ENCODE results near the gene RIMBP2. TPM values are rescaled to one million over a fixed set of nuclear protein-coding genes. Genes with fewer than 3 reads are reported as not detected.
A peak's percentile ranks its signal among the peaks of the same experiment; 100 is the strongest.

The RIMBP2 gene
- total and polyA plus RNA-seq, 3 experiments from 2014 or later: not detected

DNA sequence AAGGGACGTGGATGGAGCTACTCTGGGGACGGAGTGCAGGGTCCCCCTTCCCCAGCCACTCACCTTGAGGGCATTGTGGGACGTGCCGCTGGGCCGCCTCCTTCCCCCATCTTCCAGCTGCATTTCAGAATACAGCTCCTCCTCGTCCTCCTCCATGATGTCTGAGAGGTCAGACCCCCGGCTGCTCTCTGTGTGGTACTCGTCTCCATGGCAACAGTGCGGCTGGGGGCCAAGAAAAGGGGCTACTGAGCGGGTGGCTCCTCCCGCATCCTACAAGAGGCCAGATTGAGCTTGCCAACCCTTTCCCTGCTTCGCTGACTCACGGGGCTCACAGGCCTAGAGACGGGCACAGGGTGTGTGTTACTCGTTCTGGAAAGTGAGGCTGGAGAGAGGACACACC lies 288.0 kb downstream of the RIMBP2 start:
- H3K27me3 Mint-ChIP-seq: peaks cover 0 to 2% of the 10 kb centered on the region in 2 donors
- peaks cover 0 to 3% (median 0%) of the 10 kb centered on the region in 5 donors for H3K9me3 Mint-ChIP-seq
- H3K36me3 ChIP-seq (ENCODE audit: insufficient read depth, low read length): no peaks in the 10 kb centered on the region
- no peak overlapping the region for H3K4me3 Mint-ChIP-seq
- ChIA-PET CTCF (no interaction called here), POLR2A (no interaction called here)
- H3K36me3 Mint-ChIP-seq: no peaks in the 10 kb centered on the region
- no peak overlapping the region for H3K4me3 ChIP-seq (ENCODE audit: low read length)
- no peak overlapping the region for H3K27ac Mint-ChIP-seq
- H3K27me3 ChIP-seq (ENCODE audit: insufficient read depth, low read length, poor library complexity, severe bottlenecking): no peaks in the 10 kb centered on the region
- H3K9me3 ChIP-seq (ENCODE audit: low read length): no peaks in the 10 kb centered on the region
- no peak for DNase-seq
- no peak overlapping the region for H3K27ac ChIP-seq (ENCODE audit: low read depth, low read length)
- no peaks in the 10 kb centered on the region for H3K4me1 ChIP-seq (ENCODE audit: insufficient read depth, low read length)
- no peaks in the 10 kb centered on the region for H3K4me1 Mint-ChIP-seq

DNA sequence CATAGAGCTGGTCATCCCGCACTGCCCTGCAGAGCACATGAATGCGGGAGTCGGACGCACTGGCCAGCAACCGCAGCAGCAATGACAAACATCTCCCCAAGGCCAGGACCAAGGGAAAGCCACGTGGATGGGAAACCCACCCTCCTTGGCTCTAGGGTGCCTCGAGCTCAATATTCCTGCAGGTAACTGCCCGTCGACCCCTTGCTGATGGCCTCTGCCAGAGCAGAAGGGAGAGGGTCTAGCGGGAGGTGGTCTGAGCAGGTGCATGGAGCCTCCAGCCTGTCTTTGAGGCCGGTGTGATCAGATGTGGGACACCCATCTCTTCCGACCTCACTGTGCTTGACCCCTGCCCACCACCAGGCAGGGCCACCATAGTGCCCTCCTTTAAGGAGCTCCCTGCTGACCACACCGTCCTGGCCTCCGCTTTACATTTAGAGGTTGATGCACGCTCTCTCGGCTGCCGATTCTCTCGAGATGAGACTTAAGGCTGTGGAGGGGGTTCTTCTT lies 288.7 kb downstream of the RIMBP2 start:
- Histone ChIP-seq H3K36me3 (ENCODE audit: insufficient read depth, low read length) (no peaks in the 10 kb centered on the region), H3K9me3 (ENCODE audit: low read length) (no peaks in the 10 kb centered on the region), H3K27me3 (ENCODE audit: insufficient read depth, low read length, poor library complexity, severe bottlenecking) (no peaks in the 10 kb centered on the region), H3K27ac (ENCODE audit: low read depth, low read length) (no peak overlapping the region), H3K4me1 (ENCODE audit: insufficient read depth, low read length) (no peaks in the 10 kb centered on the region), H3K4me3 (ENCODE audit: low read length) (no peak overlapping the region)
- no peak for DNase-seq
- Mint-ChIP-seq H3K36me3 (no peaks in the 10 kb centered on the region), H3K27me3 (peaks cover 0 to 2% of the 10 kb centered on the region in 2 donors), H3K9me3 (peaks cover 0 to 2% (median 1%) of the 10 kb centered on the region in 5 donors), H3K4me3 (no peak overlapping the region), H3K27ac (no peak overlapping the region), H3K4me1 (no peaks in the 10 kb centered on the region)
- ChIA-PET POLR2A (no interaction called here), CTCF (no interaction called here)

DNA sequence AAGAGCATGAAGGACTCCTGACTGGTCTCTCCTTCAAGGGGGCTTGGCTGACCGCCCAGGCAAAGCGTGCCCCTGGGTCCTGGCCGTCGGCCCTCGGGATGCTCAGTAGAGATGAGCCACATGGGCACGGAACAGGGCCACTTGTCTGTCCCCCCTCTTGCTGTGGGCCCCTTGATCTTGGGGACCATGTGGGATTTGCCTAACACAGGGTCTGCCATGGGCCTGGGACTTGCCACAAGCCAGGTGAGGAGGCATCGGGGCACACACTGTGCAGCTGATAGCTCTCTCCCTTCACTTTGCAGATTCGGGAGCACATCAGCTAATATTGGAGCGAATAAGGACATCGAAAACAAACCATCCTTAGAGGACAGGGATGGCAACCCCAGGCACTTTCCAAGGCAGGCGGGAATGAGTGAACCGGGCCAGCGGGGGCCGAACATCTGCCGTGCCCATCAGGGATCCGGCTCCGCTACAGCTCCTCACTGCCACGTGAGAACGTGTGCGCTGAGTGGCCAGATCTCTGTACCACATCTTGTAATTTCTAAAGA lies 290.3 kb downstream of the RIMBP2 start:
- no peaks in the 10 kb centered on the region for H3K27me3 ChIP-seq (ENCODE audit: insufficient read depth, low read length, poor library complexity, severe bottlenecking)
- H3K36me3 ChIP-seq (ENCODE audit: insufficient read depth, low read length): no peaks in the 10 kb centered on the region
- no peaks in the 10 kb centered on the region for H3K9me3 ChIP-seq (ENCODE audit: low read length)
- Mint-ChIP-seq H3K9me3 (peaks cover 0 to 2% (median 0%) of the 10 kb centered on the region in 5 donors), H3K4me1 (no peaks in the 10 kb centered on the region), H3K27ac (no peak overlapping the region), H3K27me3 (peaks cover 0 to 2% of the 10 kb centered on the region in 2 donors), H3K36me3 (no peaks in the 10 kb centered on the region), H3K4me3 (no peak overlapping the region)
- POLR2A ChIA-PET: no interaction called here
- CTCF ChIA-PET: no interaction called here
- DNase-seq: no peak
- H3K4me1 ChIP-seq (ENCODE audit: insufficient read depth, low read length): no peaks in the 10 kb centered on the region
- H3K4me3 ChIP-seq (ENCODE audit: low read length): no peak overlapping the region
- H3K27ac ChIP-seq (ENCODE audit: low read depth, low read length): no peak overlapping the region

DNA sequence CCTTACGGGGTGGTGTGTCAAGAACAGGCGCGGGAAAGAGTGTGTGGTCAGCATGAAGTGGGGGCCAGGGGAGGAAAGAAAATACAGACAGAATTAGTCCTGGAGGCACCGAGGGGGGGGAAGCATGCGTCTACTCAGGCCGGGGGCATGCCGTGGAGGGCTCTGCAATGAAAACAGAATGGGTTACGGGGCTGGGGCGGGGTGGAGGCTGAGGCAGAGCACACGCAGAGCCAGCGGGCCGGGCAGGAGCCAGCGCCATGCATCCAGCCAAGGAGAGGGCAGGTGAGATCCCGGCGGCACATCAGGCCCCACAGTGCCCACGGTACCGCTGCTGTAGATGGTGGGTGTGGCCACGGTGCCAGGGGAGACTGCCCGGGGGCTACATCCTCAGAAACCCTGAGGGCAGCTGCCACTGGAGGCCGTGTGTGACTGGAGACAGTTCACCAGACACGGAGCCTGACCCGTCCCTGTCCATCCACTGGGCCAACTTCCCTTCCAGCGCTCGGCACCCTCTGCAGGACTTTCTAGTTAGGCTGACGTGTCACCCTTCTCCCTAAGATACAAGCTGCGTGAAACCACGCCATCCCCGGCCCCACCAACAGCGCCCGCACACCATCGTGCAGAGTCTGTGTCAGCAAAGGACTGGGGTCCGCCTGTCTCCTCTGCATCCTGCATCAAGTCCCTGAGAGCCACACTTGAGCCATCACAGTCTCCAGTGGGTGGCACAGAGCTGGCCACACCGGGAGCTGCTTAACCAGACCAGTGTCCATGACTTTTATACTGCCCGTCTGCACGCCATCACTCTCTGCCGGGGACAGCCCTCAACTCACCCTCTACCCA lies 291.0 kb downstream of the RIMBP2 start:
- peaks cover 0 to 2% of the 10 kb centered on the region in 2 donors for H3K27me3 Mint-ChIP-seq
- no peaks in the 10 kb centered on the region for H3K4me1 Mint-ChIP-seq
- CTCF ChIA-PET: no interaction called here
- no peaks in the 10 kb centered on the region for H3K27me3 ChIP-seq (ENCODE audit: insufficient read depth, low read length, poor library complexity, severe bottlenecking)
- H3K36me3 Mint-ChIP-seq: no peaks in the 10 kb centered on the region
- H3K4me3 ChIP-seq (ENCODE audit: low read length): no peak overlapping the region
- H3K27ac ChIP-seq (ENCODE audit: low read depth, low read length): no peak overlapping the region
- H3K27ac Mint-ChIP-seq: no peak overlapping the region
- POLR2A ChIA-PET: no interaction called here
- no peak for DNase-seq
- H3K4me3 Mint-ChIP-seq: no peak overlapping the region
- H3K9me3 Mint-ChIP-seq: peaks cover 0 to 2% (median 0%) of the 10 kb centered on the region in 5 donors
- H3K9me3 ChIP-seq (ENCODE audit: low read length): no peaks in the 10 kb centered on the region
- H3K36me3 ChIP-seq (ENCODE audit: insufficient read depth, low read length): no peaks in the 10 kb centered on the region
- H3K4me1 ChIP-seq (ENCODE audit: insufficient read depth, low read length): no peaks in the 10 kb centered on the region

DNA sequence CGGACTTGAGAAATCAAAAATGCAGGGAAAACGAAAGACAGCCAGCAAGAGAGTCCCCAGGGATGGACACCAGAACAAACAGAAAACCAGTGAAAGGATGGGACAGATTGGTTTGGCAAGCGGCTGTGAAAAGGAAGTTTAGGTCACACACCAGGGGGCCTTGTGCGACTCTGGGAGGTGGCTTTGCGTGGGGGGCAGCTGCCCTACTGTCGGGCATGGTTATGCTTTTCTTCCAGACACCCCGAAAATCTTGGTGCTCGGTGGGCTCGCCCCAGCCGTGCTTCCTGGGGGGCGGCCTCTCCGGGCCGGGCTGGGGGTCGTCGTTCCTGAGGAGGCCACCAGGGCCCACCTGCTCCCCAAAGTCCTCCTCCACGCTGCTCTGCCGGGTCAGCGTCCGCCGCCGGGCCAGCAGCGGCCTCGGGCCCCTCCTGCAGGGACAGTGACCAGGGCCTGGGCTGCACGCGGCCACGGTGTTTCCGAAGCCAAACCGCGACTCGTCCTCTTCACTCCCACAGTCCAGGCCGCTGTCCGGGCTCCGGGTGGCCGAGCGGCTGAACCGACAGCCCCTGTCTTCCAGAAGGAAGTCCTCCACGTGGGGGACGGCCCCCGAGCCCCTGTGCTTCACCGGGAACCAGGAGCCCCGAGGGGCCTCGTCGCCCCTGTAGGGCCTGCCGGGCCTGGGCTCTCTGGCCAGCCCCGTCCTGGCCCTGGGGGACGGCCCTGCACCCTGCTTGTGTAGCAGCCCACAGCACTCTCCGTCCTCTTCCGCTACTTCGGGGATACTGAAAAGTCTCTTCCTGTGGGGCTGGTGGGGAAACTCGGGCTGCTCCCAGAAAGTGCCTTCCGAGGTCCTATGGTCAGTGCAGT lies 291.9 kb downstream of the RIMBP2 start:
- DNase-seq: no peak
- H3K27me3 Mint-ChIP-seq: peaks cover 0 to 2% of the 10 kb centered on the region in 2 donors
- ChIA-PET POLR2A (no interaction called here), CTCF (no interaction called here)
- Histone ChIP-seq H3K27ac (ENCODE audit: low read depth, low read length) (no peak overlapping the region), H3K36me3 (ENCODE audit: insufficient read depth, low read length) (no peaks in the 10 kb centered on the region), H3K27me3 (ENCODE audit: insufficient read depth, low read length, poor library complexity, severe bottlenecking) (no peaks in the 10 kb centered on the region), H3K4me3 (ENCODE audit: low read length) (no peak overlapping the region), H3K9me3 (ENCODE audit: low read length) (no peaks in the 10 kb centered on the region), H3K4me1 (ENCODE audit: insufficient read depth, low read length) (no peaks in the 10 kb centered on the region)
- no peaks in the 10 kb centered on the region for H3K4me1 Mint-ChIP-seq
- peaks cover 0 to 2% (median 0%) of the 10 kb centered on the region in 5 donors for H3K9me3 Mint-ChIP-seq
- H3K27ac Mint-ChIP-seq: no peak overlapping the region
- H3K4me3 Mint-ChIP-seq: no peak overlapping the region
- no peaks in the 10 kb centered on the region for H3K36me3 Mint-ChIP-seq

DNA sequence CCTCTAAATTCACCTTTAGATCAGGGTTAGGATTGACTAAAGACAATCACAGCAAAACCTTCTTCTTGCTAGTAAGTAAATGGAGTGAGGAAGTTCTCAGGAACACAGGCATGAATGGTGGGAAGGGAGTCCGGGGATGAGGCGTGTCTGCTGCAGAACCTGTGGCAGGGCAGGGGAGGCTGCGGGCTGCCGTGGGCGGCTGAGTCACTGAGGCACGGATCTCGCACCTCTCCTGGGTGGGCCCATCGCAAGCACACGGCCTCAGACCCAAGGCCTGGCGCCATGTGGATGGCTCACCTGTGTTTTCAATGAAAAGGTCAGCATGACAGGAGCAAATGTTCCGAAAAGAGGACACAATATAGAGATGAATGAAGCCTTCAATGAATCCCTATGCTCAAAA lies 293.0 kb downstream of the RIMBP2 start:
- Histone ChIP-seq H3K9me3 (ENCODE audit: low read length) (no peaks in the 10 kb centered on the region), H3K27me3 (ENCODE audit: insufficient read depth, low read length, poor library complexity, severe bottlenecking) (no peaks in the 10 kb centered on the region), H3K4me3 (ENCODE audit: low read length) (no peak overlapping the region), H3K27ac (ENCODE audit: low read depth, low read length) (no peak overlapping the region), H3K4me1 (ENCODE audit: insufficient read depth, low read length) (no peaks in the 10 kb centered on the region), H3K36me3 (ENCODE audit: insufficient read depth, low read length) (no peaks in the 10 kb centered on the region)
- H3K4me3 Mint-ChIP-seq: no peak overlapping the region
- ChIA-PET CTCF (no interaction called here), POLR2A (no interaction called here)
- no peak overlapping the region for H3K27ac Mint-ChIP-seq
- H3K27me3 Mint-ChIP-seq: peaks cover 0 to 2% of the 10 kb centered on the region in 2 donors
- no peak for DNase-seq
- H3K36me3 Mint-ChIP-seq: no peaks in the 10 kb centered on the region
- H3K4me1 Mint-ChIP-seq: no peaks in the 10 kb centered on the region
- H3K9me3 Mint-ChIP-seq: peaks cover 0 to 2% (median 1%) of the 10 kb centered on the region in 5 donors

DNA sequence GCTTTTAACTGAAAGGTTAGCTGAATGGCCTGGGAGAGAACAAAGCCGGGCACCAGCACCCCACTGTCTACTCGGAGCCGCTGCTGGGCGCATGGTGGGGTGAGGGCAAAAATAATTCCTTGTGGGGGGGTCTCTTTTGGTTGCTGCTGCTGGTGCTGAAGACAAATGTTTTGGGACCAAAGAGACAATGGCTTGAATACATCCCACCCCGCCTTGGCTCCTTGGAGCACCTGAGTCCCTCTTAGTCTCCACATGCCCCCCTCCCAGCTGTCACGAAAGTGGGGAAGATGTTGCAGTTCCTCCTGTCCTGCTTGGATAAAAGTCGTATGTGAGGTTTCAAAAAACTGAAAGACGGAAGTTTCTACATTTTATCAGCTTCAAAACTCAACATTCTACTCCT lies 293.4 kb downstream of the RIMBP2 start:
- Histone ChIP-seq H3K9me3 (ENCODE audit: low read length) (no peaks in the 10 kb centered on the region), H3K4me1 (ENCODE audit: insufficient read depth, low read length) (no peaks in the 10 kb centered on the region), H3K36me3 (ENCODE audit: insufficient read depth, low read length) (no peaks in the 10 kb centered on the region), H3K4me3 (ENCODE audit: low read length) (no peak overlapping the region), H3K27me3 (ENCODE audit: insufficient read depth, low read length, poor library complexity, severe bottlenecking) (no peaks in the 10 kb centered on the region), H3K27ac (ENCODE audit: low read depth, low read length) (no peak overlapping the region)
- Mint-ChIP-seq H3K27ac (peak overlapping the region in 1 of 8 donors; percentile 54), H3K9me3 (peaks cover 0 to 2% (median 1%) of the 10 kb centered on the region in 5 donors), H3K4me1 (no peaks in the 10 kb centered on the region), H3K27me3 (peaks cover 0 to under 1% of the 10 kb centered on the region in 2 donors), H3K36me3 (no peaks in the 10 kb centered on the region), H3K4me3 (no peak overlapping the region)
- ChIA-PET POLR2A (no interaction called here), CTCF (no interaction called here)
- no peak for DNase-seq

DNA sequence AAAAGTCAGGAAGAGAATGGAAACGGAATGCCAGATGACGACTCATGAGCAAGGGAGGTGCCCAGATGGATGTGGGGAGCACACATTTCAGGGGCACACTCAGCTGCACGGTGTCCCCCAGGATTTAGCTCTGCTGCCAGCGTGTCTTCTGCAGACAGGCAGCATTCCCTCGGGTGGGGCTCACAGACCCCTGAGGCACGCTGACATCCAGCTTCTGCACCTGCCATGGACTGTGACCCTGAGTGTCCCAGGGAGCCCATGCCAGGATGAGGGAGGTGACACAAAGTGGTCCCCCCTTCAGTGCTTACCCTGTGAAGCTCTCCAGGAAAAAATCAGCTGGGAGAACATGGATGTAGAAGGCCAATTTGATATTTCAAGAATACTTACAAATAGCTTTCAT lies 294.2 kb downstream of the RIMBP2 start:
- DNase-seq: no peak
- H3K4me3 ChIP-seq (ENCODE audit: low read length): no peak overlapping the region
- ChIA-PET POLR2A (no interaction called here), CTCF (no interaction called here)
- no peaks in the 10 kb centered on the region for H3K36me3 Mint-ChIP-seq
- no peak overlapping the region for H3K27ac ChIP-seq (ENCODE audit: low read depth, low read length)
- H3K27me3 ChIP-seq (ENCODE audit: insufficient read depth, low read length, poor library complexity, severe bottlenecking): no peaks in the 10 kb centered on the region
- H3K9me3 ChIP-seq (ENCODE audit: low read length): no peaks in the 10 kb centered on the region
- no peaks in the 10 kb centered on the region for H3K4me1 ChIP-seq (ENCODE audit: insufficient read depth, low read length)
- H3K36me3 ChIP-seq (ENCODE audit: insufficient read depth, low read length): no peaks in the 10 kb centered on the region
- H3K27ac Mint-ChIP-seq: no peak overlapping the region
- H3K27me3 Mint-ChIP-seq: no peaks in the 10 kb centered on the region
- no peaks in the 10 kb centered on the region for H3K4me1 Mint-ChIP-seq
- peaks cover 0 to 2% (median 1%) of the 10 kb centered on the region in 5 donors for H3K9me3 Mint-ChIP-seq
- no peak overlapping the region for H3K4me3 Mint-ChIP-seq

Data from CD8-positive, alpha-beta memory T cell (primary cell).